PC-3 (cell line): ENCODE measurements around the gene PAPPA. TPM values are rescaled to one million over a fixed set of nuclear protein-coding genes. Genes with fewer than 3 reads are reported as not detected.

Experiments
- ATAC-seq: fragments of 200-7000 bp; cut with Tn5 transposase; 2 replicates; pipeline ENCODE4 v1.9.1; 2020; ENCODE audit warnings: mild to moderate bottlenecking, moderate library complexity
- BruUV-seq: library from RNA; stranded (reverse); fragments of 400-500 nt; replicated peaks from 2 replicates; lab custom pipeline; 2021; lab: Mats Ljungman, UMichigan
- CTCF ChIA-PET: fragments of 300-600 bp; sonication (Branson Sonifier 250); formaldehyde crosslinking; loops from one replicate; lab custom pipeline; 2022; ENCODE audit warnings: antibody characterized with exemption; lab: Charles Lee
- POLR2A ChIA-PET: fragments of 300-600 bp; sonication (Branson Sonifier 250); formaldehyde crosslinking; loops from one replicate; lab custom pipeline; 2022; ENCODE audit warnings: antibody characterized with exemption; ENCODE audit not compliant: unreplicated experiment; lab: Charles Lee
- DNase-seq: peaks from one replicate; pipeline ENCODE4 v3.0.0-alpha.2; 2015
- H2AFZ ChIP-seq: fragments of 300-600 bp; sonication (generic); 2 replicates; pipeline ENCODE4 v1.6.0; 2016; ENCODE audit warnings: antibody characterized with exemption, low read length
- H3F3A ChIP-seq: fragments of 300-600 bp; sonication (generic); one replicate; pipeline ENCODE4 v1.6.0; 2017; ENCODE audit warnings: antibody characterized with exemption, low read length, control low read depth, mild to moderate bottlenecking; ENCODE audit not compliant: unreplicated experiment
- H3K27ac ChIP-seq: fragments of 300-600 bp; sonication (generic); 2 replicates; pipeline ENCODE4 v1.5.1; 2016; ENCODE audit warnings: mild to moderate bottlenecking, low read length
- H3K27me3 ChIP-seq: fragments of 300-600 bp; sonication (generic); 2 replicates; pipeline ENCODE4 v1.6.1; 2016; ENCODE audit warnings: low read length, mixed read lengths
- H3K36me3 ChIP-seq: fragments of 300-600 bp; sonication (generic); 2 replicates; pipeline ENCODE4 v1.6.1; 2016; ENCODE audit warnings: low read depth, mixed run types, low read length, mixed read lengths
- H3K4me1 ChIP-seq: fragments of 300-600 bp; sonication (generic); 2 replicates; pipeline ENCODE4 v1.5.1; 2016; ENCODE audit warnings: low read length; ENCODE audit not compliant: insufficient read depth
- H3K4me2 ChIP-seq: fragments of 300-600 bp; sonication (generic); 2 replicates; pipeline ENCODE4 v1.6.0; 2016; ENCODE audit warnings: low read length
- H3K4me3 ChIP-seq: fragments of 300-600 bp; sonication (generic); 2 replicates; pipeline ENCODE4 v1.5.1; 2016; ENCODE audit warnings: mild to moderate bottlenecking, low read length, mixed read lengths
- H3K79me2 ChIP-seq: fragments of 300-600 bp; sonication (generic); 2 replicates; pipeline ENCODE4 v1.6.1; 2017; ENCODE audit warnings: low read length, mixed read lengths
- H3K9ac ChIP-seq: fragments of 300-600 bp; sonication (generic); 2 replicates; pipeline ENCODE4 v1.6.0; 2016; ENCODE audit warnings: mild to moderate bottlenecking, low read length
- H3K9me2 ChIP-seq: fragments of 300-600 bp; sonication (generic); replicated peaks from 2 replicates; pipeline ENCODE4 v1.6.1; 2016; ENCODE audit warnings: mixed run types, low read length, mixed read lengths
- H3K9me3 ChIP-seq: fragments of 300-600 bp; sonication (generic); 2 replicates; pipeline ENCODE4 v1.6.1; 2016; ENCODE audit warnings: low read length, mixed read lengths
- H4K20me1 ChIP-seq: fragments of 300-600 bp; sonication (generic); 2 replicates; pipeline ENCODE4 v1.6.1; 2016; ENCODE audit warnings: low read length, mixed read lengths
- EZH2 ChIP-seq: fragments of 300-600 bp; sonication (generic); IDR thresholded peaks from one replicate; pipeline ENCODE4 v1.6.1; 2017; ENCODE audit warnings: antibody characterized with exemption, mild to moderate bottlenecking, low read length; ENCODE audit not compliant: unreplicated experiment
- EZH2phosphoT487 ChIP-seq: fragments of 300-600 bp; sonication (generic); IDR thresholded peaks from 2 replicates; pipeline ENCODE4 v1.6.1; 2018; ENCODE audit warnings: mild to moderate bottlenecking, antibody characterized with exemption, low read length, borderline replicate concordance
- intact Hi-C: fragments of 100-400 bp; cut with micrococcal nuclease; formaldehyde crosslinking; loops from 2 replicates; pipeline ENCODE4 v1.9.0; 2023
- total RNA-seq: library from RNA; depleted of rRNA; stranded (reverse); fragments of >200 nt; gene quantifications from 2 replicates; pipeline ENCODE4 v1.2.3, GENCODE V29; 2014
- TF ChIP-seq, protein P1 (sequence below): fragments of 300-600 bp; sonication (generic); conservative IDR thresholded peaks from 2 replicates; pipeline ENCODE4 v1.5.1; 2017; ENCODE audit warnings: antibody characterized with exemption, low read depth, mild to moderate bottlenecking, low read length

The PAPPA gene
- total RNA-seq, 1 experiment from 2014 or later: not detected

DNA sequence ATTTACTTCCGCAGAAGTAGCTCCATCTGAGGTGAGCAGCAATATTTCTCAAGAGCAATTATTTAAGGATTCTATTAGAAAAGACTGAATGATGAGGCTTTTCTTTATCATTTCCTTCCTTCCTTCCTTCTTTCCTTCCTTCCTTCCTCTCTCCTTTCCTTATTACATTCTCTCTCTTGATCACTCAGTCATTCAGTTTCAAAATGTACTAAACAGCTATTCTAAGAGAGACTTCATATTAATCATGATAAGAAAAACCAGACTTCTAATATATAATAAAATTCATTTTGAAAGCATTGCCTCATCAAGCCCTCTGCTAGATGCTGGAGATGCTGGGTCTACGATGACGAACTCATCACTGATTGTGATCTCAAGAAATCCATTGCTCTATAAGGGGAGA is 30.4 kb upstream of the PAPPA start:
- DNase-seq (no peak), ATAC-seq (no peak)
- intact Hi-C loops: no loop called here
- Histone ChIP-seq H3K79me2 (no peaks in the 10 kb centered on the region), H3K4me1 (no peaks in the 10 kb centered on the region), H3K9me2 (no peaks in the 10 kb centered on the region), H3K36me3 (no peaks in the 10 kb centered on the region), H3K4me3 (no peak overlapping the region), H3F3A (no peaks in the 10 kb centered on the region), H3K27me3 (no peaks in the 10 kb centered on the region), H3K9me3 (no peaks in the 10 kb centered on the region), H4K20me1 (no peaks in the 10 kb centered on the region), H3K27ac (no peak overlapping the region), H3K9ac (no peak overlapping the region), H2AFZ (no peak overlapping the region), H3K4me2 (no peak overlapping the region)
- POLR2A ChIA-PET: no interaction called here
- TF ChIP-seq EZH2 (no peak), EZH2phosphoT487 (no peak)
- TF ChIP-seq, protein P1, sequence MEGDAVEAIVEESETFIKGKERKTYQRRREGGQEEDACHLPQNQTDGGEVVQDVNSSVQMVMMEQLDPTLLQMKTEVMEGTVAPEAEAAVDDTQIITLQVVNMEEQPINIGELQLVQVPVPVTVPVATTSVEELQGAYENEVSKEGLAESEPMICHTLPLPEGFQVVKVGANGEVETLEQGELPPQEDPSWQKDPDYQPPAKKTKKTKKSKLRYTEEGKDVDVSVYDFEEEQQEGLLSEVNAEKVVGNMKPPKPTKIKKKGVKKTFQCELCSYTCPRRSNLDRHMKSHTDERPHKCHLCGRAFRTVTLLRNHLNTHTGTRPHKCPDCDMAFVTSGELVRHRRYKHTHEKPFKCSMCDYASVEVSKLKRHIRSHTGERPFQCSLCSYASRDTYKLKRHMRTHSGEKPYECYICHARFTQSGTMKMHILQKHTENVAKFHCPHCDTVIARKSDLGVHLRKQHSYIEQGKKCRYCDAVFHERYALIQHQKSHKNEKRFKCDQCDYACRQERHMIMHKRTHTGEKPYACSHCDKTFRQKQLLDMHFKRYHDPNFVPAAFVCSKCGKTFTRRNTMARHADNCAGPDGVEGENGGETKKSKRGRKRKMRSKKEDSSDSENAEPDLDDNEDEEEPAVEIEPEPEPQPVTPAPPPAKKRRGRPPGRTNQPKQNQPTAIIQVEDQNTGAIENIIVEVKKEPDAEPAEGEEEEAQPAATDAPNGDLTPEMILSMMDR: no peak
- BruUV-seq: no TSS peak
- CTCF ChIA-PET: no interaction called here

GRCh38 chr9:116124472-116125040 is 29.0 kb upstream of the PAPPA start:
- POLR2A ChIA-PET: no interaction called here
- no peak for DNase-seq

DNA sequence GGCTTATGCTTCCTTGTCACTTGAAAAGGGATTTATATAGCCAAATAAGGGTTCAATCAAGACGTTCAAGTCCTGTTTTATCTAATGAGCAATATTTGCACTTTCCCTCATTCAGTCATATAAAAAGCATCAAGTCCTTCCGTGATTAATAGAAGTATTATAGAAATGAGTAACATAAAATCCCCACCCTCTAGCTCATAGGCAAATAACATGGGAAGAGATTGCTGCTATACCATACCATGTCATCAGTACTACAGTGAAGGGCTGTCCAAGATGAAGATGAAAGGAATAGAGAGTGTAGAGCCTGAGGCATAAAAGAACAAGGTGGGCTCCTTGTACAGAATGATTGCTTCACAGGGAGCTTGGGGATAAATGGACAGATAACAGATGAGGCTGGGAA is 20.4 kb upstream of the PAPPA start:
- BruUV-seq: no TSS peak
- Histone ChIP-seq H2AFZ (no peak overlapping the region), H3K79me2 (no peaks in the 10 kb centered on the region), H3K36me3 (no peaks in the 10 kb centered on the region), H3K4me2 (no peak overlapping the region), H3K4me1 (no peaks in the 10 kb centered on the region; the same call in 1 of the 2 replicates), H3K9me3 (no peaks in the 10 kb centered on the region), H3K4me3 (no peak overlapping the region), H3K9ac (no peak overlapping the region), H3K9me2 (no peaks in the 10 kb centered on the region), H3K27ac (0 out of 2 replicates have a peak overlapping the region, but pooled peaks have one; percentile 29), H3K27me3 (no peaks in the 10 kb centered on the region), H4K20me1 (no peaks in the 10 kb centered on the region), H3F3A (no peaks in the 10 kb centered on the region)
- DNase-seq (peak; percentile 27), ATAC-seq (peak; percentile 61)
- CTCF ChIA-PET: no interaction called here
- POLR2A ChIA-PET: no interaction called here
- intact Hi-C loops: no loop called here
- TF ChIP-seq EZH2phosphoT487: no peak
- no peak for TF ChIP-seq EZH2
- TF ChIP-seq, protein P1: no peak

More at GRCh38 chr9:116124472-116125040, 29.0 kb upstream of the PAPPA start:
- H3K9ac ChIP-seq: no peak overlapping the region
- no peaks in the 10 kb centered on the region for H3F3A ChIP-seq
- no peaks in the 10 kb centered on the region for H3K79me2 ChIP-seq
- H3K27me3 ChIP-seq: no peaks in the 10 kb centered on the region
- no peaks in the 10 kb centered on the region for H3K9me2 ChIP-seq
- TF ChIP-seq EZH2 (no peak), EZH2phosphoT487 (no peak)
- TF ChIP-seq, protein P1: no peak
- H3K4me1 ChIP-seq: no peaks in the 10 kb centered on the region
- no peaks in the 10 kb centered on the region for H4K20me1 ChIP-seq
- H3K9me3 ChIP-seq: no peaks in the 10 kb centered on the region
- CTCF ChIA-PET: no interaction called here
- H3K4me2 ChIP-seq: no peak overlapping the region
- no TSS peak for BruUV-seq
- no peak overlapping the region for H3K4me3 ChIP-seq
- no peak overlapping the region for H2AFZ ChIP-seq
- ATAC-seq: no peak
- no peak overlapping the region for H3K27ac ChIP-seq
- intact Hi-C loops: no loop called here
- H3K36me3 ChIP-seq: no peaks in the 10 kb centered on the region
